Endometrial microvascular endothelial cells (primary cell): Measurements from ENCODE around the gene MRPL43. TPM values are rescaled to one million over a fixed set of nuclear protein-coding genes. Genes with fewer than 3 reads are reported as not detected.

Source experiments
- in situ Hi-C: cut with HindIII; loops from 2 replicates; pipeline ENCODE4 v1.10.0; 2017; ENCODE audit warnings: low sequenced_read_pairs, low pct_unique_long_range_greater_than_20kb; ENCODE audit errors: inconsistent ontology term
- total RNA-seq: library from RNA; depleted of rRNA; stranded (reverse); fragments of >200 nt; gene quantifications from one replicate; pipeline ENCODE4 v1.2.3, GENCODE V29; 2015; ENCODE audit errors: inconsistent ontology term

MRPL43 gene
- total RNA-seq, 1 donor from 2014 or later: 93.8 TPM

GRCh38 chr10:100970914-100971811 lies 16.1 kb downstream of the MRPL43 start:
- in situ Hi-C loops: no loop called here

GRCh38 chr10:100970076-100970913 lies 17.0 kb downstream of the MRPL43 start:
- in situ Hi-C loops: no loop called here

GRCh38 chr10:100969187-100970075 lies 17.9 kb downstream of the MRPL43 start, which contains the start of gene SEMA4G:
Gene SEMA4G (plus strand): TSS chr10:100969504. CDS start chr10:100972913, 3,409 bp downstream.
- in situ Hi-C loops: no loop called here

- in situ Hi-C loops: no loop called here
Measured at GRCh38 chr10:100968863-100969186, 18.5 kb downstream of the MRPL43 start.

- in situ Hi-C loops: no loop called here
Measured at GRCh38 chr10:100968062-100968736, 19.1 kb downstream of the MRPL43 start.

GRCh38 chr10:100967332-100967731 lies 20.0 kb downstream of the MRPL43 start:
- in situ Hi-C loops: no loop called here

- in situ Hi-C loops: no loop called here
Measured at GRCh38 chr10:100966887-100967286, 20.4 kb downstream of the MRPL43 start.

- in situ Hi-C loops: no loop called here
Measured at GRCh38 chr10:100965820-100966219, 21.5 kb downstream of the MRPL43 start.

GRCh38 chr10:100963826-100964225 lies 23.5 kb downstream of the MRPL43 start:
- in situ Hi-C loops: no loop called here

- in situ Hi-C loops: no loop called here
Measured at GRCh38 chr10:100962351-100963080, 24.8 kb downstream of the MRPL43 start.

- in situ Hi-C loops: no loop called here
Measured at GRCh38 chr10:100960251-100960650, 27.0 kb downstream of the MRPL43 start.

- in situ Hi-C loops: no loop called here
Measured at GRCh38 chr10:100948916-100949315, 38.4 kb downstream of the MRPL43 start.

- in situ Hi-C loops: no loop called here
Measured at GRCh38 chr10:100945754-100946153, 41.5 kb downstream of the MRPL43 start.

GRCh38 chr10:100943508-100943907 lies 43.8 kb downstream of the MRPL43 start:
- in situ Hi-C loops: no loop called here

- in situ Hi-C loops: no loop called here
Measured at GRCh38 chr10:100942229-100942628, 45.1 kb downstream of the MRPL43 start.

- in situ Hi-C loops: no loop called here
Measured at GRCh38 chr10:100939763-100940344, 47.4 kb downstream of the MRPL43 start.
